COR-L47 (cell line): ENCODE data around the gene RGS12.

ENCODE experiments used
- DNase-seq: peaks from one replicate; lab custom pipeline; 2025; lab: John Stamatoyannopoulos, UW

The RGS12 gene, protein sequence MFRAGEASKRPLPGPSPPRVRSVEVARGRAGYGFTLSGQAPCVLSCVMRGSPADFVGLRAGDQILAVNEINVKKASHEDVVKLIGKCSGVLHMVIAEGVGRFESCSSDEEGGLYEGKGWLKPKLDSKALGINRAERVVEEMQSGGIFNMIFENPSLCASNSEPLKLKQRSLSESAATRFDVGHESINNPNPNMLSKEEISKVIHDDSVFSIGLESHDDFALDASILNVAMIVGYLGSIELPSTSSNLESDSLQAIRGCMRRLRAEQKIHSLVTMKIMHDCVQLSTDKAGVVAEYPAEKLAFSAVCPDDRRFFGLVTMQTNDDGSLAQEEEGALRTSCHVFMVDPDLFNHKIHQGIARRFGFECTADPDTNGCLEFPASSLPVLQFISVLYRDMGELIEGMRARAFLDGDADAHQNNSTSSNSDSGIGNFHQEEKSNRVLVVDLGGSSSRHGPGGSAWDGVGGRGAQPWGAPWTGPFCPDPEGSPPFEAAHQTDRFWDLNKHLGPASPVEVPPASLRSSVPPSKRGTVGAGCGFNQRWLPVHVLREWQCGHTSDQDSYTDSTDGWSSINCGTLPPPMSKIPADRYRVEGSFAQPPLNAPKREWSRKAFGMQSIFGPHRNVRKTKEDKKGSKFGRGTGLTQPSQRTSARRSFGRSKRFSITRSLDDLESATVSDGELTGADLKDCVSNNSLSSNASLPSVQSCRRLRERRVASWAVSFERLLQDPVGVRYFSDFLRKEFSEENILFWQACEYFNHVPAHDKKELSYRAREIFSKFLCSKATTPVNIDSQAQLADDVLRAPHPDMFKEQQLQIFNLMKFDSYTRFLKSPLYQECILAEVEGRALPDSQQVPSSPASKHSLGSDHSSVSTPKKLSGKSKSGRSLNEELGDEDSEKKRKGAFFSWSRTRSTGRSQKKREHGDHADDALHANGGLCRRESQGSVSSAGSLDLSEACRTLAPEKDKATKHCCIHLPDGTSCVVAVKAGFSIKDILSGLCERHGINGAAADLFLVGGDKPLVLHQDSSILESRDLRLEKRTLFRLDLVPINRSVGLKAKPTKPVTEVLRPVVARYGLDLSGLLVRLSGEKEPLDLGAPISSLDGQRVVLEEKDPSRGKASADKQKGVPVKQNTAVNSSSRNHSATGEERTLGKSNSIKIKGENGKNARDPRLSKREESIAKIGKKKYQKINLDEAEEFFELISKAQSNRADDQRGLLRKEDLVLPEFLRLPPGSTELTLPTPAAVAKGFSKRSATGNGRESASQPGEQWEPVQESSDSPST (N-terminal part only)

GRCh38 chr4:3292571-3293400, at the start of gene RGS12:
RGS12 (plus strand) TSS chr4:3293021; CDS start chr4:3316171, 23,150 bp downstream.
- DNase-seq, result peak; percentile 83

DNA sequence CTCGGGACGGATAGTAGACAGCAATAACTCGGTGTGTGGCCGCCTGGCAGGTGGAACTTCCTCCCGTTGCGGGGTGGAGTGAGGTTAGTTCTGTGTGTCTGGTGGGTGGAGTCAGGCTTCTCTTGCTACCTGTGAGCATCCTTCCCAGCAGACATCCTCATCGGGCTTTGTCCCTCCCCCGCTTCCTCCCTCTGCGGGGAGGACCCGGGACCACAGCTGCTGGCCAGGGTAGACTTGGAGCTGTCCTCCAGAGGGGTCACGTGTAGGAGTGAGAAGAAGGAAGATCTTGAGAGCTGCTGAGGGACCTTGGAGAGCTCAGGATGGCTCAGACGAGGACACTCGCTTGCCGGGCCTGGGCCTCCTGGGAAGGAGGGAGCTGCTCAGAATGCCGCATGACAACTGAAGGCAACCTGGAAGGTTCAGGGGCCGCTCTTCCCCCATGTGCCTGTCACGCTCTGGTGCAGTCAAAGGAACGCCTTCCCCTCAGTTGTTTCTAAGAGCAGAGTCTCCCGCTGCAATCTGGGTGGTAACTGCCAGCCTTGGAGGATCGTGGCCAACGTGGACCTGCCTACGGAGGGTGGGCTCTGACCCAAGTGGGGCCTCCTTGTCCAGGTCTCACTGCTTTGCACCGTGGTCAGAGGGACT, 49.6 kb upstream of the RGS12 start:
- DNase-seq, result peak; percentile 38

- no peak for DNase-seq
Measured at GRCh38 chr4:3244002-3244401, 48.8 kb upstream of the RGS12 start.

DNA sequence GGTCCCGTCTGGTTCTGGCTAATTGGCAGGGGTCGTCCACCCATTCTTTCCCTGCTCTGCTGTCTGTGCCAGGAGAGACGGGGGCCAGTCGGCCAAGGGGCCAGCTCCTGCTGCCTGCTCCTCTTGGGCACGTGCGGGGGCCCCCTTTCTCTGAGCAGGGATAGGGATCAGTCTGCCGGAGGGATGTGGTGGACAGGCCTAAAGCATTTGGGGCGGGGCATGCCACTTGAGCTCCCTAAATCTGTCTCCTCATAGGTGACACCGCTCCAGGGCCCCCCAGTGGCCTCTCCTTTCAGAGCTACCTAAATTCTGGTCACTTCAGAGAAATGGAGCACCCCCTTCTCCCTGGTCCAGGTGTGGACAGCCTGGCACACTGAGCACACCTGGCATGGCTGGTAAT, 48.1 kb upstream of the RGS12 start:
- DNase-seq, result no peak

GRCh38 chr4:3245676-3246075, 47.1 kb upstream of the RGS12 start:
- DNase-seq, result no peak

DNA sequence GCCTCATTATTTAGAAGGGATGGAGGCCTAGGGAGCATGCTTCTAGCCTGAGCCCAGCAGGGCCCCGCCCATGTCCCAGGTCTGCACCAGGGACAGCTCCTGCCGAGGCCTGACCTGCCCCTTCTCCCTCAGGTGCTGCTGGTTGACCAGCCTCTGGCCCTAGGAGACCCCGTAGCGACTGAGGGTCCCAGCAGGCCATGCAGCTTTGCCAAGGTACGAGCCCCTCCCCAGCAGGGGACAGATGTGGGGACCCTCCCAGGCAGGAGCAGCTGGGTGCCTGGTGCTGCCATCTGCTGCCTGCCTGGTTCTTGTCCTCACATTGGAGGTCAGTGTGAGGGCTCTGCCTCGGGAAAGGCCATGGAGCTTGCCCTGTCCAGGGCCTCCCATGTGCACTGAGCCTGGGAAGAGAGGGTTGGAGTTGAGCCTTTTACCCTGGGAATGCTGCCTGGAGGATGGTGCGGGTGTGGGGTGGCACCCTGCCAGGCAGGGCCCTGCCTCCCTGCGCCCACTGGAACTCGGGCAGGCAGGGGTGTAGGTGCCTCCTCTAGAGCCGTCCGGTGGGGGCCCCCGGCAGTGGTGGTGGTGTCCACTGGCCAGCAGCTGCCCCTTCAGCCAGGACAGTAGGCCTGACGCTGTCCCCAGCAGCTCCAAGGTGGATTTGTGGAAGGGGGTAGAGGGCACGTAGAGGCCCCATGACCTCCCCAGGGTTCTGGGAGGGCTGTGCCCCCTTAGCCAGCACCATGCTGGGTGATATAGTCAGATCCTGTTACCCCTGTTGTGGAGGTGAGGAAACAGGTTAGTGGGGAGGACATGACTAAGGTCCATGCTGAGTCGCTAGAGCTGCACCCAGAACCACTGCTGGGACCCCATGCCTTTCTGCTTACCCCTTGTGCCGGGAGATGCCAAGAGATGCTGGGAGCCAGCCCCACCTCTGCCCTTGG, 46.1 kb upstream of the RGS12 start:
- DNase-seq, result no peak

DNA sequence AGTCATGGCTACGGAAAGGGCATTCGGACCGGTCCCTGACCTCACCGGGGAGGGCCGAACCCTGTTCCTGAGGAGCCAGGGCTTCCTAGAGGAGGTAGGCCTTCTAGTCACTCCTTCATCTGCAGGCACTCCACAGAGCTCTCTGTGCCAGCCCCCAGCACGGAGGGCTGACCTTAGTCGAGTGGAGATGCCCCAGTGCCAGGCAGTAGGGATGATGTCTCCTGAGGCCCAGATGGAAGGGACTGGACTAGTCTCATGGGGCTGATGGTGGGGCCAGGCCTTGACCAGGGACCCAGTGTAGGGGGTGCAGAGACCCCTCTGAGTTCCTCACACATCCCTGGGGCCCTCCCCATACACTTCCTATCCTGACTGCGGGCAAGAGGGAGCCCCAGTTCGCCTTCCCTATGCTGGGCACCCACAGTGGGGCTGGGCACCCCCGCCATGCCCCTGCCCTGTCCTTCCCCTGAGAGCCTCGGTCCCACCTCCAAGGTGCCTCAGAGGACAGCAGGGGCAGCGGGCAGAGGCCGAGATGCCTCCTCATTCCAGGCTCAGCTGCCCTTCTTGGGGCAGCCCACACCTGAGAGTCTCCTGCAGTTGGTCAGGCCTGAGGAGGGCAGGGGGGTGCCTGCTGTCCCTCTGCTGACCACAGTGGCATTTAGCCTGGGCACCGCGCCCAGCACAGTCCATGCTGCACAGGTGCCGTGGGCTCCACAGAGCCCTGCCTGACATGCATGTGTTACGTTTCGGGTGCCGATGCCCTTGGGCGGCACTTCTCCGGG, 45.2 kb upstream of the RGS12 start:
- DNase-seq, result no peak

GRCh38 chr4:3248178-3248480, 44.7 kb upstream of the RGS12 start:
- DNase-seq, result no peak

GRCh38 chr4:3248811-3249661, 43.8 kb upstream of the RGS12 start, which contains the start of gene MSANTD1:
MSANTD1 (plus strand) TSS chr4:3249159; CDS start chr4:3249223, 64 bp downstream.
- DNase-seq, result no peak

- DNase-seq, result no peak
Measured at GRCh38 chr4:3249711-3250437, 42.9 kb upstream of the RGS12 start.

GRCh38 chr4:3250438-3250955, 42.3 kb upstream of the RGS12 start:
- DNase-seq, result no peak

DNA sequence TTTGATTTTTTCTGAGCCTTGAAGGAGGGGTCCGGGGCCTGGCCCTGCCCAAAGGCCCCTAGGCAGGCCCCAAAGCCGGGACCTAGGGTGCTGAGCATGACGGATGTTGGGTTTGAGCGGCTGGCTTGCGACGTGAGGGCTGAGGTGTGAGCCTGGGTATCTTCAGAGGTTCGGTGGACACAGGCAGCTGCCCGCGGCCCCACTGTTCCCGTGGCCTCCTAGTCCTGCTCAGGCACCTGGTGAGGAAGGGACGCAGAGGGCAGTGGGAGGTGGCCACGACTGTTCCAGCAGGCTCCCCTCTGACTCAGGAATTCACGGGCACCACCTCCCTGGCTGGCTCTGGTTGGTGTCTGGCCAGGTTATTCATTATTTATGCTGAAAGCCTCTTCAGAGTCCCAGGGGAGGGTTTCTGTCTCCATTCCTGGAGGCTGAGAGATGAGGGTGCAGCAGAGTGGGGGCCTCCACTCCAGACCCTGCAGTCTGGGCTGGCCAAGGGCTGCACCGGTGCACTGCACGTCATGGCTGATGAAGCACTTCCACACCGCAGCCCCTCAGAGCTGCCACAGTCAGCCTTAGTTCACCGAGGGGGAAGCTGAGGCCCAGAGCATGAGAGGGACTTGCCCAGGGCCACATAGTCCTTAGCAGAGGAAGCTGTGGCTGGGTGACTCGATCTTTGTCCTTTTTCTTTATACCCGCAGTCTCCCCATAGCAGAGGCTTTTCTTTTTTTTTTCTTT, 41.7 kb upstream of the RGS12 start:
- no peak for DNase-seq

GRCh38 chr4:3251691-3252479, 40.9 kb upstream of the RGS12 start:
- no peak for DNase-seq

DNA sequence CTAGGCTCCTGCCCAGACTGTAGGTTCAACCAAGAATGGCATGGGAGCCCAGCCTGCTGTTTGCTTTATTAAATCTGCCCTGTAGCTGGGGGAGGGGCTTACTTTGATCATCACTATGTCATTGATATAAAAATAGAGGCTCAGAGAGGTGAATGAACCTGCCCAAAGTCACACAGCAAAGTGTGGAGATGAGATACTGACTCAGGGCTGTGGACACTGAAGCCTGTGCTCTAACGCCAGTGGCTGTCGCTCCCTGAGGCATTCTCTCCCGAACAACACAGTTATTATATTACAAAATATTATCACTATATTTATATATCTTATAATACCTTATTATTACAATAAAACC, 40.4 kb upstream of the RGS12 start:
- DNase-seq, result no peak

DNA sequence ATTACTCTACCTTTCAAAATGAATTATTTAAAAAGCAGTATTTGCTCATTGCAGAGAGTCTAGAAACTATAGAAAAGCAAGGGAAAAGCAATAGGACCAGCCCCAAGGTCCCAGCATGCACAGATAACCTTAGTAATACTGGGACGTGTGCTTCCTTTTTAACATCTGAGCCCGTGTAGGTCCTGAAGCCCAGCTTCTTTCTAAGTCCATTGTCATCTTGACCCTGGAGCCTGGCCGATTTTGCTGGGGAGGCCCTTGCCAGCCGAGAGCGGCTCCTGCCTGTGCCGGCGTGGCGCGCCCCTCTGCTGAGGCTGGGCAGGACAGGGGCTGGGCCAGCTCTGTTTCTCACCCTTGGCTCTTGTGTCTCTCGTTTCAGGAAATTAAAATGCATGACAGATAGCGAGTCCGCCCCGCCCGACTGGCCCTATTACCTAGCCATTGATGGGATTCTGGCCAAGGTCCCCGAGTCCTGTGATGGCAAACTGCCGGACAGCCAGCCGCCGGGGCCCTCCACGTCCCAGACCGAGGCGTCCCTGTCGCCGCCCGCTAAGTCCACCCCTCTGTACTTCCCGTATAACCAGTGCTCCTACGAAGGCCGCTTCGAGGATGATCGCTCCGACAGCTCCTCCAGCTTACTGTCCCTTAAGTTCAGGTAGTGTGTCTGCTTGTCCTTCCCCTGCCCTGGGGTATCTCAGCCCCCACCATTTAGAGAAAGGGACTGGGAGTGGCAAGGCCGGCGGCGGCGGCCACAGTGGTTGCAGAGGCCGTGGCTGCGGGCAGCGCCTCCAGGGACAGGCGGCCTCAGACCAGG, 39.8 kb upstream of the RGS12 start:
- no peak for DNase-seq
